Mucosa of rectum (tissue), 2 donors: ENCODE data around the gene CAMK1D.

Experiments used
- H3K27ac ChIP-seq, 2 donors: one replicate each; pipeline ENCODE4 v1.7.0; 2013; ENCODE audit warnings: inconsistent platforms in 2 of 2, low read depth in 2 of 2, low read length in 2 of 2
- H3K27me3 ChIP-seq, 2 donors: one replicate each; pipeline ENCODE4 v1.7.0; 2013; ENCODE audit warnings: low read length in 2 of 2; ENCODE audit not compliant: control insufficient read depth in 2 of 2, insufficient read depth in 2 of 2
- H3K36me3 ChIP-seq, 2 donors: one replicate each; pipeline ENCODE4 v1.7.0; 2013; ENCODE audit warnings: low read length in 2 of 2; ENCODE audit not compliant: control insufficient read depth in 2 of 2, insufficient read depth in 2 of 2
- H3K4me1 ChIP-seq, 2 donors: one replicate each; pipeline ENCODE4 v1.7.0; 2013; ENCODE audit warnings: low read length in 2 of 2, mild to moderate bottlenecking in 1 of 2; ENCODE audit not compliant: control insufficient read depth in 2 of 2, insufficient read depth in 2 of 2
- H3K4me3 ChIP-seq, 2 donors: one replicate each; pipeline ENCODE4 v1.7.0; 2013; ENCODE audit warnings: low read length in 2 of 2
- H3K9ac ChIP-seq, 2 donors: one replicate each; pipeline ENCODE4 v1.7.0; 2013; ENCODE audit warnings: low read length in 2 of 2, low read depth in 1 of 2, mild to moderate bottlenecking in 1 of 2
- H3K9me3 ChIP-seq, 2 donors: one replicate each; pipeline ENCODE4 v1.7.0; 2013; ENCODE audit warnings: low read length in 2 of 2; ENCODE audit not compliant: control insufficient read depth in 2 of 2
- donor health status: healthy.
- donor health status: Normal muscosa, but diverticular disease.

Gene CAMK1D

DNA sequence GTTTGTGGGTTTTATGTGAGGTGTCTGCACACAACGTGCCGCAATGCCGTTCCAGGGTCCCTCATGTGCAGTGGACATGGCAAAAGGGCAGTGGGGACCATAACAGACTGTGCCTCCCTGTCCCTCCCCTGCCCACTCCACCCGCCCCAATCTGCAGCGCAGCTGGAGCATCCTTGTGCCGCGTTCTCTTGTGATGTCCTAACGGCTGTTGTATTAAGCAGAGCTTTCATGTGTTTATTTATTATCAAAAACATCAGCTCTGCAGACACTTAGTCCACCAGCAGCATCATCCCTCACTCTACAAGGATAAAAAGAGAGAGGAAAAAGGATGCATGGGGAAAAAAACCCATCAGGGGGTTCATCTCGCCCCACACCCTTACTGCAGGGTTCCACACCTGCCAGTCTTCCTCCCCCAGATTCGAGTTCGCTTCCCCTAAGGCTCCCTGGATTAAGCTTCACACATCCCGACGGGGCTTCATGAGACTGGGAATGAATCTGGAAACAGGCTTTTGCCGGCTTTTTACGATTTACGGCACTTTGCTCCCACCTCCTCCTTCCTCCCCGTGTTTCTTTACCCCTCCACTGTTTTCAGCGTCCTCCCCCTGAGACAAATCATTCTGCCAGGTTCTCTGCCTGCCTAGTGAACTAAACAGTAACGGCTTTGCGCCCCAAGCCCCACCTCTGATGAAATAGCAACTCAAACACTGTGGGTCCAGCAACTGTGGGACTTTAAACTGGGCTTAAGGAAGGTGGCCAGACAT is 301.4 kb downstream of the CAMK1D start:
- no peaks in the 10 kb centered on the region for H3K36me3 ChIP-seq
- no peaks in the 10 kb centered on the region for H3K27me3 ChIP-seq
- no peaks in the 10 kb centered on the region for H3K4me1 ChIP-seq
- H3K9me3 ChIP-seq, result peaks cover 0 to 3% of the 10 kb centered on the region in 2 donors
- no peak overlapping the region for H3K4me3 ChIP-seq
- no peak overlapping the region for H3K27ac ChIP-seq
- no peak overlapping the region for H3K9ac ChIP-seq

DNA sequence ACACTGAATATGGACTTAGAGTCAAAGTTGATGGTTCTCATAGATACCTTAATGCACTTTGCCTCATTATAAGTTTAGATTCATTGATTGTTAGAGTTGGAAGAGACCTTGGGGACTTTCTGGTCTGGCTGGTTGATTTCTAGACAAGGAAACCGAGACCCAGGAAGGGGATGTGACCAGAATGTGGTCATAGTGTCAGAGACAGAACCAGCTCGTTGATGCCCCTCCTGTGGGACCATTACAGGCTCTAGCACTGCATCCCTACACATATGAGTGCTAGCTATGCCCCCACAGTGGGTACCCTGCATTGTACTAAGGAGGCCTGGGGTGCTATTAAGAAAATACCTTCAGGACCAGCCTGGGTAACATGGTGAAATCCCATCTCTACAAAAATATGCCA is 306.6 kb downstream of the CAMK1D start:
- H3K9ac ChIP-seq, result no peak overlapping the region
- H3K4me1 ChIP-seq, result no peaks in the 10 kb centered on the region
- peaks cover 0 to 3% of the 10 kb centered on the region in 2 donors for H3K9me3 ChIP-seq
- no peaks in the 10 kb centered on the region for H3K27me3 ChIP-seq
- no peak overlapping the region for H3K4me3 ChIP-seq
- H3K36me3 ChIP-seq, result no peaks in the 10 kb centered on the region
- H3K27ac ChIP-seq, result no peak overlapping the region

DNA sequence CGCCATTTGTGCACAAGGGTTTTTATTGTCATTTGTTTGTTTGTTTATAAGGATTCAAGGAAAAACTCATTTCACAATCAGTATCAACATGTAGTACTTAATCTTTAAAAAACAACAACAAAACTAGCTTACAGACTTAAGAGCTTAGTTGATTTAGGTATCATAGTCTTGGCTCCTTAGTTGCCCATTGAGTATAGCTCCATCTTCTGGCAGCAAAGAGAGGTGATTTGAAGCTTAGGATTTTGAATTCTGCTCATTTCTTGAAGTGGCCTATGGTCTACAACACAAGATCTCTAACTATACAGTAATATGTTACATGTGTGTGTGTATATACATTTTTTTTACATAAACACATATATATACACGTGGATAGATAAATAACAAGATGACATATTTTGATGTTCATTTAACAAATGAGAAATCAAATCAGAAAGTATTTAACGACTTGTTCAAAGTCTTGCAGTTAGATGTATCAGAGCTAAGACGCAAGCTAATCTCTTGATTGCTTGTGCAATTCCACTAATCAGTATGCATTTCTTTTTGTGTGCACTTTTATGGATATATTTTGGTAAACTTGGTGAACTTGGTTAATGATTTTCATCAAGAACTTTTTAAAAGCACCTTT is 307.3 kb downstream of the CAMK1D start:
- Histone ChIP-seq H3K9ac (no peak overlapping the region), H3K27me3 (no peaks in the 10 kb centered on the region), H3K27ac (no peak overlapping the region)

DNA sequence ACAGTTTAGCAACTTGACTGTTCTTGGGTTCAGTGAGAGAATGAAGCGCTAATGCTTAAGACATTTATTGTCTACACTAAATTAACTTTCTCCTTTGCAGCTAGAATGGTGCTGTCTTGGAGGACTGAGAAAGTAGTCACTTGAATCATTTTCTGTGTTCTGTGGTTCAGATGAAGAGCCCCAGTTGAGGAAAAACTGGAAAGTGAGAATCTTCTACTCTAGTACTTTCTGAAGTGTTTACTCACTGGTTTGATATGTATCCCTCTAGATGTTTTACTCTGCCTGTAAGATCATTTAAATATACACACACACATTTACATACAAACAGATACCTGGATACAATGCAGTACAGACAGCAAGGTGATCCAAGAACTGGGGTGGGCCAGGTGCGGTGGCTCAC is 308.1 kb downstream of the CAMK1D start:
- H3K4me3 ChIP-seq, result no peak overlapping the region
- H3K9me3 ChIP-seq, result peaks cover 0 to 3% of the 10 kb centered on the region in 2 donors
- H3K27ac ChIP-seq, result no peak overlapping the region
- H3K36me3 ChIP-seq, result no peaks in the 10 kb centered on the region
- no peak overlapping the region for H3K9ac ChIP-seq
- H3K4me1 ChIP-seq, result no peaks in the 10 kb centered on the region
- H3K27me3 ChIP-seq, result no peaks in the 10 kb centered on the region

More for the DNA sequence above, 307.3 kb downstream of the CAMK1D start:
- H3K36me3 ChIP-seq, result no peaks in the 10 kb centered on the region
- H3K9me3 ChIP-seq, result peaks cover 0 to 3% of the 10 kb centered on the region in 2 donors
- H3K4me3 ChIP-seq, result no peak overlapping the region
- no peaks in the 10 kb centered on the region for H3K4me1 ChIP-seq

DNA sequence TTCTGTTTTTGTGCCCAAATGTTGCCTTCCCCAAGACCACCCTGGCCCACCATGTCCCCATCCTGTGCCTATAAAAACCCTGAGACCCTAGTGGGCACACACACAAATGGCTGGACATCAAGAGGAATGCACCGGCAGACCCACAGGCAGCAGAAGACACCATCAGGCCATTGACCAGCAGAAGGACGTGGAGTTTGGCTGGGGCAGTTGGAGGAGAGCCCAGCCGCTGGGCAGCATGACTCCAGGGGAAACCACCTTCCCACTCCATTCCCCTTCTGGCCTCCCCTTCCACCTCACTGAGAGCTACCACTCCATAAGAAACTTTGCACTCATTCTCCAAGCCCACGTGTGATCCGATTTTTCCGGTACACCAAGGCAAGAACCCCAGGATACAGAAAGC is 309.2 kb downstream of the CAMK1D start:
- Histone ChIP-seq H3K36me3 (no peaks in the 10 kb centered on the region), H3K9ac (no peak overlapping the region), H3K4me1 (no peaks in the 10 kb centered on the region), H3K27ac (no peak overlapping the region), H3K9me3 (peaks cover 0 to 3% of the 10 kb centered on the region in 2 donors), H3K4me3 (no peak overlapping the region), H3K27me3 (no peaks in the 10 kb centered on the region)

DNA sequence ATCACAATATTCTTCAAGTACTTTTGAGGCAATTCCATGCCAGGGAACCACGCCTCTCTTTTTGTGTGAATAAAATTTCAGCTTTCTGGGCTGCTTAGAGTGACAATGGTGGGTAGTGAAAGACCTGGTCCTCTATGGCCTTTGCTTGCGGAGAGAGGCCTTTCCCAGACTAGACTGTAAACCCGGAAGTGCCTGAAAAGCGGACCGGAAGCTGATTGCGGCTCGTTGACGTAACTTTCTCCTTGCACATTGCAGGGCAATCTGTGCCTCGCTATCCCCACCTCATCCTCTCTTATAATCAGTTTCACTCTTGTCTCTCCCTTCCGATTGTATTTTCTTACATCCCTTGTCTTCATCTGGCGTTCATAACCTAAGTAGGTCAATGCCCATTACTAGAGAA is 310.4 kb downstream of the CAMK1D start:
- Histone ChIP-seq H3K27ac (no peak overlapping the region), H3K9ac (no peak overlapping the region), H3K36me3 (no peaks in the 10 kb centered on the region), H3K4me3 (no peak overlapping the region), H3K9me3 (no peaks in the 10 kb centered on the region), H3K4me1 (no peaks in the 10 kb centered on the region), H3K27me3 (no peaks in the 10 kb centered on the region)

DNA sequence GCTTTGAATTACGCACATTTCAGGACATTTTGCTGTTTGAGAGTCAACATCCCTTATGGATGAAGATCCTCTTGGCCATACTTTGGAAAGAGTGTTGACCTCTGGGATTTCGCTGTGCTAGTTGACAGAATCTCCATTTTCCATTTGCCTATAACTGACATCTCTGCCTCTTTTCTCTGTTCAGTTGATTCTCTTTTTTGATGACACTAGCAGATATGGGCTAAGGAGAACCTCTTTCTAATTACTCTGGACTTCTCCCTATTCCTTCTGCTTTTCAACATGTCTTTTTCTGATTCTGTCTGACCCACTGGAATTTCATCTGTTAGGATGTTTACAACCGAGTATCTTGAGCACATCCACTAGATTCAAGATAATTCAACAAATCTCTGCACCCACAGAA is 311.5 kb downstream of the CAMK1D start:
- Histone ChIP-seq H3K27ac (no peak overlapping the region), H3K9me3 (no peaks in the 10 kb centered on the region), H3K4me3 (no peak overlapping the region), H3K27me3 (no peaks in the 10 kb centered on the region), H3K9ac (no peak overlapping the region), H3K36me3 (no peaks in the 10 kb centered on the region), H3K4me1 (no peaks in the 10 kb centered on the region)

DNA sequence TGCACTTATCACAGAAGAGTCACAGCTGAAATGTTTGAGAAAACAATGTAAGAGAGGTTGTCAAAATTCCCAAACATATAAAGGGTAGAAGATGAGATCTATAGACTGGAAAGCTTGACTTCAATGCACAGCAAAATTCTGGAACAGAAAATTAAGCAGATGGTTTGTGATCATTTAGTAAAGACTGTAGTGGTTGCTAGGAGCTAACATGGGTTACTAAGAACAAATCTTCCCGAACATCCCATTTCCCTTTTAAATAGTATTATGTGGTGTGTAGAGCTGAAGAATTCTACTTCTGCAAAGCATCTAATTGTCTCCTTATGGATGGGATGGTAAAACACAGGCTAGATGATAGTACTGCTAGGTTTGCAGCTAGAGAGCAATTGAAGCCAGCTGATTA is 312.3 kb downstream of the CAMK1D start:
- H3K27ac ChIP-seq, result no peak overlapping the region
- no peaks in the 10 kb centered on the region for H3K27me3 ChIP-seq
- H3K36me3 ChIP-seq, result no peaks in the 10 kb centered on the region
- no peak overlapping the region for H3K9ac ChIP-seq
- H3K4me3 ChIP-seq, result no peak overlapping the region
- no peaks in the 10 kb centered on the region for H3K4me1 ChIP-seq
- H3K9me3 ChIP-seq, result no peaks in the 10 kb centered on the region

DNA sequence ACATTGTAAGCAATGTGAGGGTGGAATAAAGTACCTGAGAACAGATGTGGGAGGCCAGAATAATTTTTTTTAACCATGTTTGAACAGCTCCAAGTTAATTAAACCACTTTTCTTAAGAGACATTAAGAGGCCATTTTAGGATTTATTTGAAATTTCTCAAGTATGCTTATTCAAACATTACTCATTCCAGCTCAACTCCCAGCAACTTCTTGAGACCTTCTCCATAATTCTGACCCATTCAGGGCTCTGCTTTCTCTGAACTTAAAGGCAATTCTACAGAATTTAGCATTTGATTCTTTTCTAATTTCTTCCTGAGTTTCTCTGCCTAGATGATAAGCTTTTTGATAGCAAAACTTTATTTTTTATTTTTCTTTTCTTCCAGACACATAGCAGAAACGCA is 314.5 kb downstream of the CAMK1D start:
- H3K27ac ChIP-seq, result no peak overlapping the region
- no peaks in the 10 kb centered on the region for H3K27me3 ChIP-seq
- H3K4me3 ChIP-seq, result no peak overlapping the region

DNA sequence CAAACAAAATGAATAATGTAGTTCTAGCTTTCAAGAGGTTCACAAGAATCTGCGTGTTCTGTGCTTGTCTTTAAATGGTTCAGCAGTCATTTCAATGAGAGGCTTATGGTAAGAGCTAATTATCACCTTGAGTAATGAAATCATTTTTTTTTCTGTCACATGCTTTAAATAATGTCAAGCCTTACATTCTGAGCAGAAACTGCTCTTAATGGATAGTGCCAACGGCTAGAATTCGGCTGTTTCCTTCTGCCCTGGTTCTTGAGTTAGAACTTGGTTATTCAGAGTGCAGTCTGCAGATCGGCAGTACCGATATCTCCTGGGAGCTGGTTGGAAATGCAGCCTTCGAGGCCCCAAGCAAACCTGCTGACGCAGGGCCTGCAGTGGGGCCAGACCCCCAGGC is 316.2 kb downstream of the CAMK1D start:
- no peaks in the 10 kb centered on the region for H3K36me3 ChIP-seq
- H3K27me3 ChIP-seq, result no peaks in the 10 kb centered on the region
- no peak overlapping the region for H3K4me3 ChIP-seq
- H3K9ac ChIP-seq, result no peak overlapping the region
- no peaks in the 10 kb centered on the region for H3K9me3 ChIP-seq
- H3K4me1 ChIP-seq, result no peaks in the 10 kb centered on the region
- no peak overlapping the region for H3K27ac ChIP-seq

More for the DNA sequence above, 314.5 kb downstream of the CAMK1D start:
- no peaks in the 10 kb centered on the region for H3K36me3 ChIP-seq
- no peaks in the 10 kb centered on the region for H3K9me3 ChIP-seq
- no peak overlapping the region for H3K9ac ChIP-seq
- no peaks in the 10 kb centered on the region for H3K4me1 ChIP-seq
